K562 (cell line): ENCODE data around the gene ACOX1. TPM values are rescaled to one million over a fixed set of nuclear protein-coding genes. Genes with fewer than 3 reads are reported as not detected.

Experiments used
- ATAC-seq: fragments of 200-7000 bp; cut with Tn5 transposase; 3 replicates; pipeline ENCODE4 v1.9.1; 2020; ENCODE audit warnings: moderate library complexity
- BruUV-seq: library from RNA; stranded (reverse); fragments of 400-500 nt; replicated peaks from 2 replicates; lab custom pipeline; 2021; lab: Mats Ljungman, UMichigan
- CTCF ChIA-PET: fragments of 300-600 bp; formaldehyde crosslinking; extraction: SDS; loops from one replicate; lab custom pipeline; 2021; ENCODE audit warnings: low intra/inter-chr PET ratio; lab: Yijun Ruan, JAX
- POLR2A ChIA-PET: fragments of 300-600, 350-650 bp; sonication (Branson Sonifier 250); formaldehyde crosslinking; extraction: SDS; loops from one replicate; lab custom pipeline; 2021; ENCODE audit warnings: antibody characterized with exemption, inconsistent platforms; lab: Yijun Ruan, JAX
- DNase-seq, 4 experiments: peaks; one replicate each; pipeline versions ENCODE4 v3.0.0 to v3.0.0-alpha.2; 2011 to 2018; ENCODE audit warnings: low spot score in 3 of 4, mixed read lengths in 3 of 4; ENCODE audit errors: extremely low read depth in 1 of 4
- FAIRE-seq: peaks from 2 replicates; lab custom pipeline; 2011; peaks lifted over from hg19 to GRCh38; lab: Jason Lieb, UNC
- H2AFZ ChIP-seq: 2 replicates; pipeline ENCODE4 v1.6.0; 2011; ENCODE audit warnings: low read depth, low read length, control low read depth, inconsistent platforms
- H3K27ac ChIP-seq: fragments of 200-600 bp; 3 replicates; pipeline ENCODE4 v1.8.0; 2011; ENCODE audit warnings: low read depth, mild to moderate bottlenecking, control low read depth, inconsistent platforms, low read length, moderate library complexity, mixed read lengths; ENCODE audit errors: extremely low read depth
- H3K27me3 ChIP-seq, 2 experiments: fragments of 300-600 bp in 1 of 2; 2 replicates in 1 of 2; 3 replicates in 1 of 2; pipeline versions ENCODE4 v1.6.0 to v1.8.0; 2011; ENCODE audit warnings: inconsistent platforms in 2 of 2, low read length in 2 of 2, mild to moderate bottlenecking in 1 of 2, mixed read lengths in 1 of 2, moderate library complexity in 1 of 2; ENCODE audit not compliant: control insufficient read depth in 2 of 2, insufficient read depth in 2 of 2
- H3K36me3 ChIP-seq: fragments of 300-600 bp; 3 replicates; pipeline ENCODE4 v1.8.0; 2011; ENCODE audit warnings: mild to moderate bottlenecking, low read length, inconsistent platforms; ENCODE audit not compliant: control insufficient read depth, insufficient read depth
- H3K4me1 ChIP-seq, 2 experiments: fragments of 200-600 bp in 1 of 2; replicated peaks in 1 of 2; 2 replicates in 1 of 2; 3 replicates in 1 of 2; pipeline versions ENCODE4 v1.5.1 to v1.8.0; 2011; ENCODE audit warnings: inconsistent platforms in 2 of 2, low read length in 2 of 2, mild to moderate bottlenecking in 1 of 2, mixed read lengths in 1 of 2, moderate library complexity in 1 of 2; ENCODE audit not compliant: control insufficient read depth in 2 of 2, insufficient read depth in 2 of 2
- H3K4me2 ChIP-seq: 2 replicates; pipeline ENCODE4 v1.6.1; 2011; ENCODE audit warnings: low read length, control low read depth, inconsistent platforms, mixed read lengths; ENCODE audit not compliant: insufficient read depth
- H3K4me3 ChIP-seq: fragments of 200-600 bp; sonication (generic), shearing (Covaris generic); 2 replicates; pipeline ENCODE4 v1.5.1; 2016; ENCODE audit warnings: control low read depth, inconsistent platforms
- H3K79me2 ChIP-seq: fragments of 200-600 bp; 3 replicates; pipeline ENCODE4 v1.8.0; 2011; ENCODE audit warnings: low read length, inconsistent platforms; ENCODE audit not compliant: control insufficient read depth, insufficient read depth
- H3K9ac ChIP-seq, 2 experiments: 2 replicates each; pipeline versions ENCODE4 v1.6.0 to v1.6.1; 2011; ENCODE audit warnings: low read depth in 2 of 2, low read length in 2 of 2, control low read depth in 1 of 2, inconsistent platforms in 1 of 2, mild to moderate bottlenecking in 1 of 2, mixed read lengths in 1 of 2; ENCODE audit not compliant: insufficient read depth in 1 of 2
- H3K9me1 ChIP-seq: one replicate; pipeline ENCODE4 v1.6.0; 2011; ENCODE audit warnings: inconsistent platforms, mild to moderate bottlenecking, low read length, moderate library complexity; ENCODE audit not compliant: control insufficient read depth, insufficient read depth
- H3K9me3 ChIP-seq: replicated peaks from 2 replicates; pipeline ENCODE4 v1.5.1; 2011; ENCODE audit warnings: low read depth, low read length, inconsistent platforms; ENCODE audit not compliant: control insufficient read depth, insufficient read depth
- H4K20me1 ChIP-seq: replicated peaks from 2 replicates; pipeline ENCODE4 v1.6.1; 2011; ENCODE audit warnings: low read length, inconsistent platforms, mixed read lengths; ENCODE audit not compliant: control insufficient read depth, insufficient read depth
- DEAF1 ChIP-seq: fragments of 450-650 bp; formaldehyde crosslinking; IDR thresholded peaks from 2 replicates; pipeline ENCODE4 v1.4.0; 2020; ENCODE audit warnings: mild to moderate bottlenecking, moderate library complexity
- DLX4 ChIP-seq: fragments of 250-450 bp; sonication (Bioruptor Pico); IDR thresholded peaks from 2 replicates; pipeline ENCODE4 v1.6.1; 2021; ENCODE audit warnings: mild to moderate bottlenecking
- JUND ChIP-seq, 2 experiments: IDR thresholded peaks; 2 replicates in 1 of 2; 3 replicates in 1 of 2; pipeline ENCODE4 v1.6.1; 2011; ENCODE audit warnings: borderline replicate concordance in 2 of 2, low read depth in 2 of 2, low read length in 2 of 2, improper control_type of control experiment in 1 of 2, missing biosample characterization in 1 of 2, missing genetic modification characterization in 1 of 2, missing genetic modification reagents in 1 of 2
- MTA2 ChIP-seq: fragments of 450-650 bp; IDR thresholded peaks from 2 replicates; pipeline ENCODE4 v1.6.1; 2016; ENCODE audit warnings: low read depth
- RNF219 ChIP-seq: fragments of 250-450 bp; sonication (Bioruptor Pico); IDR thresholded peaks from 2 replicates; pipeline ENCODE4 v1.5.0; 2022; ENCODE audit warnings: mild to moderate bottlenecking
- TCFL5 ChIP-seq: fragments of 250-450 bp; sonication (Bioruptor Pico); conservative IDR thresholded peaks from 2 replicates; pipeline ENCODE4 v1.6.1; 2021; ENCODE audit warnings: mild to moderate bottlenecking, moderate library complexity, matching md5 sums
- ZBTB9 ChIP-seq: fragments of 450-650 bp; formaldehyde crosslinking; IDR thresholded peaks from 2 replicates; pipeline ENCODE4 v1.4.0; 2020; ENCODE audit warnings: mild to moderate bottlenecking, moderate library complexity
- ZNF212 ChIP-seq: fragments of 450-650 bp; formaldehyde crosslinking; IDR thresholded peaks from 2 replicates; pipeline ENCODE4 v1.4.0; 2020; ENCODE audit warnings: mild to moderate bottlenecking
- ZNF41 ChIP-seq: fragments of 250-450 bp; sonication (Bioruptor Pico); conservative IDR thresholded peaks from 2 replicates; pipeline ENCODE4 v1.4.0; 2020; ENCODE audit warnings: mild to moderate bottlenecking
- ZNF436 ChIP-seq: fragments of 250-450, 450-650 bp; sonication (Bioruptor Pico); formaldehyde crosslinking; IDR thresholded peaks from 2 replicates; pipeline ENCODE4 v1.7.0; 2020; ENCODE audit warnings: mild to moderate bottlenecking
- ZNF589 ChIP-seq: fragments of 200-800 bp; sonication (Bioruptor generic); IDR thresholded peaks from 2 replicates; pipeline ENCODE4 v1.6.1; 2016; ENCODE audit warnings: low read depth, missing genetic modification characterization, missing compliant biosample characterization
- ZNF764 ChIP-seq: fragments of 250-450 bp; sonication (Bioruptor Pico); IDR thresholded peaks from 2 replicates; pipeline ENCODE4 v1.4.0; 2020; ENCODE audit warnings: low read depth, mild to moderate bottlenecking, moderate library complexity
- WGBS: fragments of 100-300 bp; shearing (Covaris generic); methylation state at CpG from one replicate; pipeline ENCODE4 v1.1.6; 2016; ENCODE audit warnings: low coverage, mixed read lengths; ENCODE audit not compliant: insufficient coverage; ENCODE audit errors: missing lambda C conversion rate; 5-methylcytosine and 5-hydroxymethylcytosine counted together
- in situ Hi-C: fragments of 300-500 bp; cut with MboI; formaldehyde crosslinking; loops from 4 replicates; pipeline ENCODE4 v1.15.0; 2018; ENCODE audit warnings: inconsistent platforms, mixed read lengths
- intact Hi-C: fragments of 100-400 bp; cut with micrococcal nuclease; formaldehyde crosslinking; loops from 2 replicates; pipeline ENCODE4 v1.14.2; 2022
- polyA plus RNA-seq, 8 experiments: library from polyadenylated mRNA; depleted of rRNA in 4 of 8; stranded (reverse) in 5 of 8; unstranded in 3 of 8; fragments of >200 nt; fragmentation: Nextera tagmentation in 2 of 8; fragmentation: Illumina TruSeq in 1 of 8; extraction: Ambion mirVana in 2 of 8; extraction: Trizol in 1 of 8; gene quantifications; 2 replicates each; pipeline versions ENCODE4 v1.2.1 to v1.2.3, GENCODE V29; 2011 to 2014; ENCODE audit warnings: inconsistent platforms in 1 of 8, missing spikeins in 1 of 8
- total RNA-seq, 7 experiments: library from RNA; depleted of rRNA in 6 of 7; stranded (reverse); fragments of >200 nt in 6 of 7; fragmentation: Illumina TruSeq in 2 of 7; extraction: Trizol in 2 of 7; gene quantifications; 2 replicates each; pipeline versions ENCODE4 v1.2.1 to v1.2.3, GENCODE V29; 2011 to 2021; ENCODE audit warnings: low replicate concordance in 1 of 7

Gene ACOX1
- total and polyA plus RNA-seq, 9 of the 15 experiments (the other 6 are each of a cell fraction or from before 2014, with no cell fraction given) = 7.8 to 24.1 (median 14.5) TPM

GRCh38 chr17:75940727-75941441 is 38.1 kb downstream of the ACOX1 start, which contains the start of gene FBF1:
Gene FBF1 (minus strand): TSS chr17:75941042. CDS start chr17:75938149, 2,893 bp downstream.
- no peaks in the 10 kb centered on the region for H3K27me3 ChIP-seq
- BruUV-seq = no TSS peak
- peak; percentile 93 for FAIRE-seq
- TF ChIP-seq ZNF436 (0 out of 2 replicates have a peak, but pooled peaks have one; percentile 41), RNF219 (CRISPR knock-in tag) (no peak), ZNF41 (CRISPR knock-in tag) (no peak), JUND (IDR thresholded peaks at IDR 0.05; ENCODE audit: borderline replicate concordance, low read depth, low read length) (peak; percentile 39; the same call in 1 of the 2 replicates), JUND (tag; IDR thresholded peaks at IDR 0.05; ENCODE audit: borderline replicate concordance, low read depth, low read length) (no peak; the same call in 2 of the 3 replicates), ZNF589 (CRISPR knock-in tag) (no peak), DEAF1 (CRISPR knock-in tag) (no peak), ZNF764 (no peak), ZNF212 (CRISPR knock-in tag) (no peak), ZBTB9 (0 out of 2 replicates have a peak, but pooled peaks have one; percentile 75), TCFL5 (CRISPR knock-in tag) (no peak), MTA2 (0 out of 2 replicates have a peak, but pooled peaks have one; percentile 17), DLX4 (CRISPR knock-in tag) (no peak)

More at GRCh38 chr17:75940727-75941441, 38.1 kb downstream of the ACOX1 start, which contains the start of gene FBF1:
- Histone ChIP-seq H3K9me3 (no peaks in the 10 kb centered on the region), H4K20me1 (no peaks in the 10 kb centered on the region), H3K4me3 (peak within 1 kb of the TSS; percentile 78), H3K4me2 (peak within 1 kb of the TSS; percentile 87), H3K36me3 (no peaks in the 10 kb centered on the region), H3K9ac (peak within 1 kb of the TSS; percentile 85 to 98), H3K79me2 (peaks cover 6% of the 10 kb centered on the region; the same call in 1 of the 3 replicates), H3K4me1 (peaks cover 0 to 13% of the 10 kb centered on the region in 2 experiments; a peak in 3 of 5 replicates), H3K27ac (peak within 1 kb of the TSS; percentile 84), H2AFZ (peak within 1 kb of the TSS; percentile 91), H3K9me1 (no peaks in the 10 kb centered on the region)
- peak; percentile 95 to 97 (median 97) for DNase-seq
- under 1% methylated on average over 51 of the region's 63 CpGs for WGBS
- ATAC-seq = peak; percentile 100
- in situ Hi-C loops = no loop called here
- ChIA-PET POLR2A (interaction anchor here (0.6 to 1.8 kb wide), 15 partner anchors 8 to 568 kb away, joined by 3 to 15 read pairs (median 3); partner anchors contain the start of genes ACOX1 and TEN1), CTCF (no interaction called here)
- intact Hi-C loops = loop anchor here (5.0 kb wide), 1 partner anchor 36 kb away; the partner anchor contains the start of genes ACOX1 and TEN1
